HG03565 (cell line): ENCODE results near the gene CDK2AP2.
"Not testable (repeated sequence)": the region's sequence is repeated elsewhere in the genome, so short reads cannot be mapped to it uniquely, and the experiment has no call there.

Experiments used
- ATAC-seq: cut with Tn5 transposase; IDR thresholded peaks from one replicate; pipeline ENCODE4 v1.9.1; 2021; ENCODE audit warnings: mild to moderate bottlenecking, moderate library complexity; ENCODE audit not compliant: unreplicated experiment

The CDK2AP2 gene

GRCh38 chr11:67491276-67492068 is 16.5 kb downstream of the CDK2AP2 start:
- ATAC-seq: no peak

GRCh38 chr11:67490727-67491065 is 17.3 kb downstream of the CDK2AP2 start:
- no peak for ATAC-seq

- ATAC-seq: no peak
Measured at GRCh38 chr11:67489885-67490726, 17.9 kb downstream of the CDK2AP2 start.

GRCh38 chr11:67489203-67489884 is 18.6 kb downstream of the CDK2AP2 start:
- no peak for ATAC-seq

GRCh38 chr11:67486481-67487195 is 21.3 kb downstream of the CDK2AP2 start:
- peak; percentile 18 for ATAC-seq

GRCh38 chr11:67485873-67486361 is 22.0 kb downstream of the CDK2AP2 start:
- ATAC-seq: not testable (repeated sequence)

GRCh38 chr11:67484847-67485311 is 23.1 kb downstream of the CDK2AP2 start:
- ATAC-seq: no peak

GRCh38 chr11:67483831-67484665 is 23.9 kb downstream of the CDK2AP2 start:
- no peak for ATAC-seq

GRCh38 chr11:67482827-67483798 is 24.8 kb downstream of the CDK2AP2 start, which contains the start of gene AIP:
Gene AIP, plus strand, starts transcription at chr11:67483026. Its CDS starts 133 bp downstream, at chr11:67483159.
- ATAC-seq: peak; percentile 53

GRCh38 chr11:67482275-67482826 is 25.6 kb downstream of the CDK2AP2 start:
- no peak for ATAC-seq

- ATAC-seq: not testable (repeated sequence)
Measured at GRCh38 chr11:67477344-67478050, 30.5 kb downstream of the CDK2AP2 start.

GRCh38 chr11:67476692-67477091 is 31.3 kb downstream of the CDK2AP2 start:
- not testable (repeated sequence) for ATAC-seq

- ATAC-seq: no peak
Measured at GRCh38 chr11:67472882-67473281, 35.1 kb downstream of the CDK2AP2 start.

- ATAC-seq: no peak
Measured at GRCh38 chr11:67470337-67471002, 37.5 kb downstream of the CDK2AP2 start.

- ATAC-seq: no peak
Measured at GRCh38 chr11:67469508-67469811, 38.5 kb downstream of the CDK2AP2 start.

- ATAC-seq: peak; percentile 62
Measured at GRCh38 chr11:67468759-67469507, 39.0 kb downstream of the CDK2AP2 start, which contains the start of gene TMEM134. Gene TMEM134, minus strand, starts transcription at chr11:67469251. Its CDS starts 59 bp downstream, at chr11:67469192.
